GM18909 (cell line): ENCODE data around the gene SLC1A2.
"Not testable (repeated sequence)": the region's sequence is repeated elsewhere in the genome, so short reads cannot be mapped to it uniquely, and the experiment has no call there.

Experiments
- ATAC-seq: cut with Tn5 transposase; IDR thresholded peaks from one replicate; pipeline ENCODE4 v1.9.1; 2021; ENCODE audit warnings: mild to moderate bottlenecking; ENCODE audit not compliant: unreplicated experiment, poor library complexity

The SLC1A2 gene

GRCh38 chr11:35235498-35235897 lies 183.9 kb downstream of the SLC1A2 start:
- no peak for ATAC-seq

GRCh38 chr11:35235157-35235468 lies 184.2 kb downstream of the SLC1A2 start:
- no peak for ATAC-seq

- no peak for ATAC-seq
These were observed 184.8 kb downstream of the SLC1A2 start for GRCh38 chr11:35234460-35235156.

GRCh38 chr11:35233518-35233917 lies 185.8 kb downstream of the SLC1A2 start:
- ATAC-seq = no peak

DNA sequence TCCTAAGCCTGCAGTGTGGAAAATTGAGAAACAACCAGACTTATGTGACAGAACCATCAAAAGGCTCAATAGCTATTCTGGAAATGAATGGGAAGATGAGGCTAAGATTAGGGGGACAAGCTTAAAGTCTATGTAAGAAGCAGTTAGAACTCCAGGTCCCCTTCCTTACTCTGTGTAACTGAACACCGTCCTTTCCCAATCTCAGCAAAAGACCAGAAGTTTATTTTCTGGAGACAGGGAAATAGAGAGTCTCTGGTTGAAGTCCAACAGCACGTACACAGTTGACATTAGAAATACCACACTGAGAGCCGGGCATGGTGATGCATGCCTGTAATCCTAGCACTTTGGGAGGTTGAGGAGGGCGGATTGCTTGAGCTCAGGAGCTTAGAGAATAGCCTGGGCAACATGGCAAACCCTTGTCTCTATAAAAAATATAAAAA lies 186.4 kb downstream of the SLC1A2 start:
- no peak for ATAC-seq

GRCh38 chr11:35231076-35231860 lies 188.1 kb downstream of the SLC1A2 start:
- no peak for ATAC-seq

DNA sequence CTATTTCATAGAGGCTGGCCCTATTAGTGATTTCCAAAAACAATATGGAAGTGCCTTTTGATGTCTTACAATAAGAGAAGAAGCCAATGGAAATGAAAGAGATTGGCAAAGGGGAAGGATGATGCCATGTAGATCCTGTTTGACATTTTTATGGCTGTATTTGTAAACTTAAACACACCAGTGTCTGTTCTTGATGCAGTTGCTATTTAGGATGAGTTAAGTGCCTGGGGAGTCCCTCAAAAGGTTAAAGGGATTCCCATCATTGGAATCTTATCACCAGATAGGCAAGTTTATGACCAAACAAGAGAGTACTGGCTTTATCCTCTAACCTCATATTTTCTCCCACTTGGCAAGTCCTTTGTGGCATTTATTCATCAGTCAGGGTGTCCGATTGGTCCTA lies 189.0 kb downstream of the SLC1A2 start:
- ATAC-seq = no peak

DNA sequence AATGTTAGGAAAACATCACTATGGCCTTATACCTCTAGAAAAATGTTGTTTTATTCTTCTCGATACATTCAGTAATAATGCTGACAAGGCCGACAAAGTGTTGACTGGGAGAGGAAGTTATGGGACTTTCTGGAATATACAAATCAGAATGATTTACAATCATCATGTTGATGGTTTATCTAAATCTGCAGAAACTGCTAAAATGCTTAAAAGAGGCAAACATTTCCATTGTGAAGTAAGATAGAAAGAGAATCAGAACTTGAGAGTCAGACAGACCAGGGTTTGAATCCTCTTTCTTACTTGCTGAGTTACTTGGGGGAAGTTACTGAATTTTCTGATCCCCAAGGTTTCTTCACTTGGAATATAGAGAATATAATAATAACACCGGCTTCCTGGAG lies 191.0 kb downstream of the SLC1A2 start:
- no peak for ATAC-seq

DNA sequence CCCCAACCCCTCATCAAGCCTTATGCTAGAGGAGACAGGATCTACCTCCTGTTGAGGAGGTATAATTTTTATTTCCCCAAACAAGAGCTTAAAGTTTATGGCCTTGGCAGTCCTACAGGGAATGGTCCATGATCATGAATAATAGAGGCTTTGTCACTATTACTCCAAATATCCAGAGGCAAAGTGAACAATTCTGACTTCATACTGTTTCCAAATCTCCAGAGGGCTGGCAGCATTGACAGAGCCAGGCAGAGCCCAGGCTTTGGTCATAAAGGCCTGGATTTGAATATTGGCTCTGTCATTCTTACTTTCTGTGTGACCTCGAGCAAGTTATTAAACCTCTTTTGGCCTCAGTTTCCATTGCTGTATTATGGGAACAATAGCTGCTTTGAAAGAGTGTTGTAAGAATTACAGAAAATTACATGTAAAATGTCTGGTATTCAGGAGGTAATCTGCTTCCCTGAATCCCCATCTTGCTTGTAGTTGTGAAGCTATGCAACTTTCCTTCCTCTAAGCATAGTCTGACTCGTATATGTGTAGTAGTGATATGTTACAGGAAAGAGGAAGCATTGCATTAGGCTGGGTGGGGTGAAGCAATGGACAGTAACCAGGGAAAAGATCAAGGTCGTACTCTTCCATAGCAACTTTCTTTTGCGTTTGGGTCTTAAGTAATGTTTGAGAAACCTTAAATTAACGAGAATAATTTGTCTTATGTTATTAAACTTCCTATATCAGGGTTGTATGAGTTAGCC lies 191.6 kb downstream of the SLC1A2 start:
- ATAC-seq = no peak

GRCh38 chr11:35226756-35227155 lies 192.6 kb downstream of the SLC1A2 start:
- ATAC-seq = not testable (repeated sequence)

DNA sequence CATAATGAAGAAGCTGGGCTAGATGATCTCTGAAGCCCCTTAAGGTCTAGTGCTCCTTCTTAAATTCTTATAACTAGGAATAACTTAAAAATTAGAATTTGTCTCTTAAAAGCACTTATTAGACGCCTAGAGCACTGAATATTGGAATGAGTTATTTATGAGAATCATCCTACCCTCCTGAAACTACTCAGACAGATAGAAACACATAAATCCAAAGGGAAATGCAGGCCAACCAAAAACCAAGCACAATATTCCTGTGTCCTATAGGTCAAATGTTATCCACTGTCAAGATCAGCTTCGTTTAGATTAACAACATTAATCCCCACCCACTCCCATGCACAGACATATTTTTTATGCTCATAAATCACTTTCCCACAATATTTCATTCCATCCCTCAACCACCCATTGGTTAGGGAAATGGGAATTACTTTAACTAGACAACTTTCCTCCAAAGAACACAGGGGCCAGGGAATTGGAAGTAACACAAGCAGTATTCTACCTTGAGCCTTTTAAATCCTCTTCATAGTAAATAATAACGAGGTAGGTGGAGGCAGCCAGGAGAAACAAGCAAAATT lies 193.3 kb downstream of the SLC1A2 start:
- no peak for ATAC-seq

DNA sequence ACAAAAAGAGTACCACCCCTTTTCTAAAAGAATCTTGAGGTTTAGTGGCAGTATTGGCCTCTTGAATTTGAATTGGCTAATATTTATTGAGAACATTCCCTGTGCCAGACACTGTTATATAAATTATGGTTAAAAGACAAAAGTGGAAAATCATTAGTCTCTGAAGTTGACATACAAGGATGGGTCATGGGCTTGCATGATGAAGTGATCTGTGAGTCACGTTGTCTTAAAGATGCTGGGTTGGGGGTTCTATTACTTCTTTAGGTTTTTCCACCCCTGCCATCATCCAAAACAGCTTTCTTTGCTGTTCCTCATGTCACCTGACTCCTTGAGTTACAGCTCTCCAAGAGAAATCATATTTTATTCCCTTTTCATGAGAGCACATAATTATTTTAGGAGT lies 195.4 kb downstream of the SLC1A2 start:
- ATAC-seq = no peak

DNA sequence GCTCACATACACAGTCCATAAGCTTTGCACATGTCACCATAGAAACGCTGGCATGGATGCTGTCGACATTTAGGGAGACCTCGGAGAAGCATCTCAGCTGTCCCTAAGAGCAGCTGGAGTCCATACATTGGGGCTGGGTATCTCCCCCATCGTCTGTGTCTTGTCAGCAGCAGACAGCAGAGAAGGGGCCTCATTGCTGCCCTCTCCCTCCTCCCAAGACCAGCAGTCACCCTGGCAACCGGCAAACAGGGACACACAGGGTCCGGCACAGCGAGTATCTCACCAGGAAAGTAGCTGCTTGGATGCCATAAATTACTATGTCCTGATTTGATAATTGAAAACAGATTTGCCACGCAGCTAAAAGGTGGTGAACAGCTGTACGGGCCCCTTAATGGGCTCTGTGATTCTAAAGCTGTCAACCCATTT lies 196.0 kb downstream of the SLC1A2 start:
- no peak for ATAC-seq

DNA sequence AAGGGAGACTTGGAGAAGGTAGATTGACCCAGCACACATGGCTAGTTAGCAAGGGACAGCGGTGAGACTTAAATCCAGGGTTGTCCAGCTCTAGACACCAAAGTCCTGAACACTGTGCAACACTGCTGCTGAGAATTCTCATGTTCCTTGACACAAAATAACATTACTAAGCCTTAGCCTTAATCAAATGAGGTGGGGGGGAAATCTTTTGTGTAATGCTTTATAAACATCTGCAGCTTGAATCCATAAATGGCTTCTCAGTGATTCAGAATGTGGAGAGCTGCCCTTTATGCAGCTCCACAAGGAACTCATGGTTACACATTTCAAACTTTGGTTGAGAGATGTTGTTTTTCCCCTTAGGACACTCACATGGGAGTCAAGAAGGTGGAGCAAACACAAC lies 200.4 kb downstream of the SLC1A2 start:
- no peak for ATAC-seq

GRCh38 chr11:35216962-35217678 lies 202.2 kb downstream of the SLC1A2 start:
- no peak for ATAC-seq

DNA sequence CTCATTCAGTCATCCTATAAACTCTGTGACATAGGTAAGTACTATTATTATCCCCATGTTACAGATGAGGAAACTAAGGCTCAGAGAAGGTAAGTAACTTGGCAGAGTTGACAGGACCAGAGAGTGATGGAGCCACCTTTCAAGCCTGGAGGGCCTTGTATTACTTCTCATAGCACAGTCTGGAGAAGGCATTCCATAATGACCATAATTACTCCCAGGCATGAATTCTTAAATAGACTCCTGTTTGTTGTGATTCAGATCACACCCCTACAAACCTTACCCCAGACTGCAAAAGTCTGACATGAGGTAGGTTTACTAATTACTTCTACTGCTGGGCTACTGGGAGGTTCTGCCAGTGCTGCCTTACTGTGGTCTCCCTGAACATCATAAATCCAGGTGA lies 203.4 kb downstream of the SLC1A2 start:
- no peak for ATAC-seq

GRCh38 chr11:35214792-35215193 lies 204.6 kb downstream of the SLC1A2 start:
- ATAC-seq = no peak

DNA sequence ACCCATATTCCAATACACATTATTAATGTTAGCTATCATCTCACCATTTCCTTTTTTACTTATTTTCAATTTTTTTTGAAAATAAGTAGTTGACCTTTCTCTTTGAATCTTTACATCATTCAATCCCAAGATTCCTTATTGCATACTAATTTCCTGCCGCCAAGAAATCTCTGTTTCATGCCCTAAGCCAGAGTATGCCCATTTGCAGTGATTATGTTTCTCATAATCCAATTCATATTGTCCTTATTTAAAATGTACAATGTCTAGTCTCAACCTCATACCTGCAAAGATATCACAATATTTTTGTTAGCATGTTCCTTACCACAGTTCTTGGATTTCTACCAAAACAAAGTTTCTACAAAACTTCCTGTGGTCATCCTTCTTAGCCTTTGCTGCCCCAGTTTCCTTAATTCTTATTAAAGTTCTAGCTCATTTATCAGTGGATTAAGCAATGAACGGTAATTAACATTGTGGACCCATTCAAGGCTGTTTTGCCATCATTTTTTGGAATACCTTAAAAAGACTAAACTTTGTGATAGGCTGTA lies 205.1 kb downstream of the SLC1A2 start:
- no peak for ATAC-seq

DNA sequence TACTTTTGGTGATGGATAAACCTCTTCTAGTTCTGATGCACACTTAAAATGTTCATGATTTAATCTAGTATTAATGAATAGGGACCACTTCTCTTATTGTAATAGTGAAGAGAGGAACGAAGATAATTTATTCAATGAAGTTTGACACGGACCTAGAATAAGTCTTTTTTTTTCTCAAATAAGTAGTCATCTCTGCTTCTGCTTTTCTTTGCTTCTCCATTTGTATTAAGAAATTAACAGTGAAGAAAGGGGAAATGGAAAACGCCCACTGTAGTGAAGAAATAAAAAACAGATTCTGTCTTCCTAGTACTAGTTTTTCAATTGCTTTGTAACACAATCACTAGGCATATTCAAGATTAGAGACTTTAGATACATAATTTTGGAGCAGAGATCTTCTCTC lies 207.4 kb downstream of the SLC1A2 start:
- no peak for ATAC-seq
